GM15510 (cell line): ENCODE measurements around the gene EBF3.

ENCODE experiments used
- POLR2A ChIP-seq: IDR thresholded peaks from 3 replicates; pipeline ENCODE4 v1.6.1; 2011; ENCODE audit warnings: borderline replicate concordance; ENCODE audit not compliant: insufficient read length; ENCODE audit errors: extremely low read depth

Gene EBF3

DNA sequence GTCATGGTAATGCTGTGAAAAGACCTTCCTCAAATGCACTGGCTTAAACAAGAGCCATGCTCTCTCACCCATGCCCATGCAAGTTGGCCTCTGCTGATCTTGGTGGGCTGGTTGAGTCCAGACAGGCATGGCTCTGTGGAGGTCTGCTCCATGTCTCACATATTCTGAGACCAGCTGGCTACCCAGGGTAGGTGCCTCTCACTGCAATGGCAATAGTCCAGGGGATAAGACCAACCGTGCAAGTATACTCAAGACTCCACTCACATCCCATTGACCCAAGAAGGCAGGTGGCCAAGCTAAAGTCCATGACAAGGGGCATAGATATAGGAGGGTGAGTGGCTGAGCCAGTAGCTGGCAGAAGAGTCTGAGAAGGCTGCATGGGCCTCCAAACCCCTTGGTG lies 14.2 kb upstream of the EBF3 start:
- no peak for TF ChIP-seq POLR2A

DNA sequence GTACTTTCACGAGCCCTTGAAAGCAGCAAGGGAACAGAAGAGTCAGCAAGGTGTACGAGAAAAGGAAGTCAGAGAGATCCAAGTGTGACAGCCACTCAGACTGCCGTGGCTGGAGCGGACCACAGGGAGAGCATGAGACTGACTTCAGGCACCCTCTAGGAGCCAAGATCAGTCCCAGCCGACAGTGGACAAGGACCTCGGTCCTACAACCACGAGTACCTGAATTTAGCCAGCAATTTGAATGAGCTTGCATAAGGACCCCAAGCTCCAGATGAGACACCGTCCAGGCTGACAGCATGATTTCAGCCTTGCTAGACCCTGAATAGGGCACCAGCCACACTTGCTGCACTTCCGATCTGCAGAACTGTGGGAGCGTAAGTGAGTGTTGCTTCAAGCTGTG lies 13.7 kb upstream of the EBF3 start:
- TF ChIP-seq POLR2A: no peak

DNA sequence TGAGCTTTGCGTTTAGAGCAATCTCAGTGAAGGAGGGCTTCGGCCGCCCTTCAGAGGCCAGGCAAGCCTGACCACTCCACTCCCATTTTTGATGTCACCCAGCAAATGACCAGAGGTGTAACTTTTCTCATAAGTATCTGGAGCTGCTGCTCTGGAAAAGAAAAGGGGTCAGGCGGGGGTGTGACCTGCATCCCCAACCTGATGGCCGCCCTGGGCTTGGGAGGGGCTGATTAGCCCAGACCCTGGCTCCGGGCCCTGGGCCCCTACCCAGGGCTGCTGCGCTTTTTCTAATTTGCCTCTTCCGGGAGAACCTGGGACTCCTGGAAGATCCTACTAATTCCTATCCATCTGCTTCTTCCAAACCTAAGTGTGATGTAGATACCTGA lies 9.6 kb upstream of the EBF3 start:
- TF ChIP-seq POLR2A: no peak

DNA sequence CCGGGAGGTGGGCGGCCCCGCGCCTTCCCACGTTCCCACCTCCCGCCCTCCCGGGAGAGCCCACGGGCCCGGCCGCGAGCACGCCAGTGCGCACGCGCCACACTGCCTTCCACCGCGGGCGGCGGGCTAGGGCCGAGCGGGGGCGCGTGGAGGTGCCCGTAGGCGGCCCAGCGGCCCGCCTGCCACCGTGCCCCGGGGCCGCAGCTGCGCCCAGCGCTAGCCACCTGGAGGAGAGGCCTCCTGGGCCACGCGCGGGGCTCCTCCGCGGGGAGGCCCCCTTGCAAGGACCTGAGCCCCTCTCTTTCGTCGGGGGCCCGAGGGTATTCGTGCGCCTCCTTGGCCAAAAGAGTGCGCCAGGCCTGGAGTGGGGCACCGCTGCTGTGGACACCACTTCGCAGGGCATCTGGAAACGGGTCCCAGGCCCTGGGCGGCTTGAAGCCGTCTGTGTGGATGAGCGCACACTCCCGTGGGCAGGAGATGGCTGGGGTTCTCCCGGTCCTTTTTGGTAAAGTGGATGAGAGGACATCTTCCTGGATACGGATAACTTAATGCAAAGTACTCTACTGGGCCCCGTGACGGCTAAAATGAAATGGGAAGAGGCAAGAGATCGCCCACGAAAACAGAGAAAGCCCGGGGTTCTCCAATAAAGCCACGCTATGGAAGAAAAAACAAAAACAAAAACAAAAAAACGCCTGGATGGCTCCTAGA lies 9.0 kb upstream of the EBF3 start:
- TF ChIP-seq POLR2A: no peak

DNA sequence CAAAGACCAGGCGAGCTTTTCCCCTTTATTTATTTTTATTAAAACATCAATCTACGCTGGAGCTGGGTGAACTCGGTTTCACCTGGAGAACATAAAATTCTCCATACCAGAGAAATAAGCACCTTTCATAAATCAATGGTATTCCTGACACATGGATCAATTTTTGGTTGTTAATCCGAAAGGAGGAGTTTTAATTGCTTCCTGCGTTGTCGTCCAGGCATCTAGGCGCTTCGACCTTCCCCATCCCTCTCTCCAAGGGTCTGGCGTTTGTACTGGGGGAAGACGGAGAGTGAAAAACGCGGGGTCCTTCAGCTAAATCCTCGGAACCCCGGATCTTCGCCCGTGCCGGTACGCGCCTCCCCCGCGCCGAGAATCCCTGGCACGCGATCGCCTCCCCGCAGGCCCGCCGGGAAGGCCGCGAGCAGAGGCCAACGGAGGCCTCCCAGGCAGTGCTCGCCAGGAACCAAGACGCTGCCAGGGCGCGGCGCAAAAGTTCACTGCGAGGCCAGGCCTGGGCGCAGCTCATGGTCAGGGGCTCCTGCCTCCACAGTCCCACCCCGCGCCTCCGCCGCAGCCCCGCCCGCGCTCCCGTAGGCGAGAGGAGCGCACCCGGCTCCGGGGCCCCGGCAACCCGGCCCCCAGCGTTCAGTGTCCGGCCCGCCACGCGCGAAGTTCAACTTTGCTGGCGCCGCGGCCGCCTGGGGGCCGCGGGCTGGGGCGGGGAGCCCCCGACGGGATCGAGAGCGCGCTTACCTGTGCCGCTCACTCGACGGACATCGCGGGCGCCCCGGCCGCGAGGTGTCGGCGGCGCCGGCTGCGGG lies 8.3 kb upstream of the EBF3 start:
- no peak for TF ChIP-seq POLR2A

DNA sequence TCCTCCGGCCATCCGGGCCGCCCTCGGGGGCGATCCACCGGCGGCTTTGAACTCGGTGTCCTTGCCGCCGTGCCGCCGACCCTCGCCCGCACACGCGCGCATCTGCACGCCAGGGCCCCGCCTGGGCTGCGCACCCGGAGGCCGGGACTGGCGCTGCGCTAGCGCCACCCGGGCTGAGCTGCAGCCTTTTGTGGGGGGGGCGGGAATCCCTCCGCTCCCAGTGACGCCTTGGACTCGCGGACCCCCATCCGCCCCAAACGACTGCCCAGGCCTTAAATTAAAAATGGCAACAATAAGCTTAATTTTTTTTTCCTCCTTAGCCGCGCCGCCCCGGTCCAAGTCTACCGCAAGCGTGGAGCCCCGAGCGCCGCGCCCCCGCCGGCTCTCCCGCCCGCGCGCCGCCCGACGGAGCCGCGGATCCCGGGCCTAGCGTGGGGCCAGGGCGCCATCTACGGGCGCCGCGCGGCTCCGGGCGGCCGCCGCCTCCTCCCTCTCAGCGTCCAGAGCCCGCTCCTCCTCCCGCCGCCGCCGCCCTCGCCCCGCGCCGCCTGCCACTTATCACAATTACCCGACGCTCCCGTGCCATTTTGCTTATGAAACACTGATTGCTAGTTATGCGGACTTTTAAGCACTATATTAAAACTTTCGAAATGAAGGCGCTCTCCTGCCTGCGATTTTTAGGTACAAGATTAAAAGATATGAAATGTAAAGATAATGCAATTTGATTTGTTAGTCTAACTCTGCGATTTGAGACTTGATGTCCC lies 7.5 kb upstream of the EBF3 start:
- no peak for TF ChIP-seq POLR2A

- no peak for TF ChIP-seq POLR2A
These were observed 6.6 kb upstream of the EBF3 start for GRCh38 chr10:129970465-129971364.

DNA sequence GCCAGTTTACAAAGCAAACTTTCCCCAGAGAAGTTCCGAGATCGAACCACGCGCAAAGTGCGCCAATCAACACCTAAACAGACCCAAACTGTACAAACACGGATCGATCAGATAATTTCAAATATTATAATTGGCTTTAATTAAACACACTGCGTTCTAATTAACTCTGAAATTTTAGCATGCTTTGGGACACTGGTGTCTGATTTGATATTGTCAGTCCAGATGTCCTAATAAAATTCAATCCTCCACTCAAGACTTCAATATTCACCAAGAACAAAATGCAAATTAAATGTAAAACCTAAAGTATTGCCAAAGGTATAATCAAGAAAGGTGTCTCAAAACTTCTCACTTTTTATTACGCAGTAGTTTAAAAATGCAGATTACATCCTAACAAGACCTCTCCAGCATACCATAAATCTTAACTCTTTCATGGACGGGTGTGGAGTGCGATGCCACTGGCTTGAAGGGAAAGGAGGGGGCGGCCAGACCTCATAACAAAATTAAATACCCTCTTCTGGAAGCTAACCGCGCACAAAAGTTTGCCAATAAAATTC lies 5.9 kb upstream of the EBF3 start:
- TF ChIP-seq POLR2A: no peak

DNA sequence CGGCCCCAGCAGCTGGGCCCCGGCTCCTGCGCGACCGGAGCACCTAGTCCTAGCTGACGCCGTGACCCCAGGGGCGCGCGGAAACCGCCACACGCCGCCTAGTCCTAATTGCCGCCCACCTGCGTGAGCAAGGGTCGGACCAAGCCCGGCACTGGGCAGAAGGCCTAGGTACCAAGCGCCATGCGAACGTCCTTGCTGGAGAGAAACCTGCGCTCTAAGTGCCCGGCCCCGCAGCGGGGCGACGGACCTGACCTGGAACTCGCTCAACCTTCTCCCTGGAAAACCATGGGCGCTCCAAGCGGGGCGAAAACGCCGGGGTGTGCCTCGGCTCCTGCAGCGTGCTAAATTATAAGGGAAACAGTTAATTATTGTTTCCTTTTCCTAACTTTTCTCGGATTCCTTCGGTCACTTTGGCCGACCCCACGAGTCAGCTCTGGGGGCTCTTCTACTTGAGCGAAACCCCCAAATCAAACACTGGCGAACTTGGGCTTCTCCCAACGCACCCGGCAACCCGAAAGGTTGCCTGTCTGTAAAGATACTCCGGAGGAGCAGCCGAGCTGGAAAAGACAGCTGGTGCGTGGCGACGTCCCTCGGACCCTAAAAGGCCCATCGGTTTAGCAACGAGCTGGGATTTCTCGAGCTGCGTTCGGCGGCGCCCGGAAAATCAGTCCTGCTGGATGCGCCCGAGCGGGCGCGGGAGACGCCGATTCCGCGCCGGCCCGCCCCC lies 5.3 kb upstream of the EBF3 start:
- no peak for TF ChIP-seq POLR2A

- no peak for TF ChIP-seq POLR2A
These were observed 4.7 kb upstream of the EBF3 start for GRCh38 chr10:129968853-129969183.

DNA sequence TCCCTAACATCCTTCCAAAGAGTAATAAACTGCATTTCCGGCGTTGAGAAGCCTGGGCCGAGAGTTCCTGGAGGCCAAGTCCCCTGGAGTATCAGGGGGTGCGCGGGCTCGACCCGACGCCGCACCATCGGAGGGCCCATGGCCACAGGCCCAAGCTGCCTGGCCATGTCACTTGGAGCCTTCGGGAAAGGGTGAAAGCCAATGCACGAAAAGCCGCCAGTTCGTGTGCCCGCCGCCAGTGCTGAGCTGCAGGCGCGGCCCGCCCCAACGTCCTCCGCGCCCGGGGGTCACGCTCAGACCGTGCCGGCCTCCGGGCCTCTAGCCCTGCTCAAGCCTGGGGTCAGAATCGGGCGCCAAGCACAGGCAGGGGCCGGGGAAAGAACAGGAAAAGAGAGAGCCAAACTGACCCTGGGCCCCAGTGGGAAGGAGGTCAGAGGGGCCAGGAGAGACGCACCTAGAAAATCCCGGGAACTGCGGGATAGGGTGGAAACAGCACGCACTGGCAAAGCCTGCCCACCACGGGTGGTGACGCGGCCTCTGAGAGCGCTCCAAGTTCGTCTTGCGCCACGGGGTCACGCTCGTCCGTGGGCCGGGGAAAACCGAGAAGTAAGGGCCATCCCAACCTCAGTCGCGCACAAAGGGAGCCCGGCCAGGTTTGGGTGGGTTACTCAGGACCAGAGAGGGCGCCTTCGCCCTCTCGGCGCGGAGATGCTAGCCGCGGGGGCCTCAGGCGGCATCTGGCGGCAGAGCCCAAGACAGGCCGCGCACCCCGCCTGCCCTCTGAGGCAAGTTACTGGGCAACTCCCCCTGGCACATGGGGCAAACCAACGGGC lies 4.2 kb upstream of the EBF3 start:
- no peak for TF ChIP-seq POLR2A

DNA sequence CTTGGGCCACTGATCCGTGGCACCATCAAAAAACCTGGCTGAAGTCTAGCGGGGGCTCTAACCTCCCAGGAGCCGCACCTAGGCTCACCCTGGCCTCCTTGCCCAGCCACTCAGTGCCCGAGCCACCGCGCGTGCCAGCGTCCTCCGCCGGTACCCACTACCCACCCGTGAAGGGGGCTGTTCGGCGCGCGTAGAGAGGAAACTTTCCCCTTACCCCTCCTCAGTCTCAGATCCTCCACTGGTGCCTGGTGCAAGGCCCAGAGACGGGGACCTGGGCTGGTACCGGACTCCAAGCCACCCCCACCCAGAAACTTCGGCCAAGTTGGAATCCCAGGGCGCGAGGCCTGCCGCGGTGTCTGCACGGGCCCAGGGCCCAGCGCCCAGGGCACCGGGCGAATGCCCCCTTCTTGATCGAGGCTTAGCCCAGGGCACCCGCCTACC lies 3.5 kb upstream of the EBF3 start:
- TF ChIP-seq POLR2A: no peak
